ENCODE data around the gene COG2. TPM values are rescaled to one million over a fixed set of nuclear protein-coding genes. Genes with fewer than 3 reads are reported as not detected.

Gene COG2
- total and polyA plus RNA-seq, 2 of the 13 experiments (the other 11 are each of a cell fraction or from before 2014, with no cell fraction given) = 16.8 to 36.3 TPM

GRCh38 chr1:230728710-230729392 is 86.6 kb downstream of the COG2 start (continued):
- TF ChIP-seq ZNF354B (CRISPR knock-in tag; IDR thresholded peaks at IDR 0.05) (no peak), HMGXB3 (CRISPR knock-in tag; IDR thresholded peaks at IDR 0.05; ENCODE audit: borderline replicate concordance) (no peak), SATB2 (CRISPR knock-in tag; IDR thresholded peaks at IDR 0.05) (no peak), POLR2AphosphoS5 (IDR thresholded peaks at IDR 0.05; ENCODE audit: low read depth, low read length) (peak; percentile 53; the same call in 1 of the 2 replicates), ZNF276 (CRISPR knock-in tag; IDR thresholded peaks at IDR 0.05; ENCODE audit: low read depth) (0 out of 2 replicates have a peak, but pooled peaks have one; percentile 47), DBP (CRISPR knock-in tag; IDR thresholded peaks at IDR 0.05; ENCODE audit: not compliant biosample characterization) (no peak), SMC3 (IDR thresholded peaks at IDR 0.05; ENCODE audit: low read length) (no peak; the same call in 1 of the 2 replicates), ZNF441 (CRISPR knock-in tag; IDR thresholded peaks at IDR 0.05; ENCODE audit: borderline replicate concordance) (no peak), ARID5B (CRISPR knock-in tag; IDR thresholded peaks at IDR 0.05) (peak; percentile 99), ZSCAN25 (CRISPR knock-in tag; IDR thresholded peaks at IDR 0.05) (peak; percentile 94), IRF9 (CRISPR knock-in tag; IDR thresholded peaks at IDR 0.05; ENCODE audit: borderline replicate concordance) (peak; percentile 72; the same call in 1 of the 2 replicates), ZNF180 (CRISPR knock-in tag; IDR thresholded peaks at IDR 0.05; ENCODE audit: borderline replicate concordance, low read depth) (no peak), THAP7 (CRISPR knock-in tag; IDR thresholded peaks at IDR 0.05) (no peak), ZNF879 (CRISPR knock-in tag; IDR thresholded peaks at IDR 0.05) (no peak), NFATC3 (CRISPR knock-in tag; IDR thresholded peaks at IDR 0.05) (no peak), NFE2L2 (IDR thresholded peaks at IDR 0.05; ENCODE audit: low read length) (no peak)
